ENCODE data around the gene MBD4. TPM values are rescaled to one million over a fixed set of nuclear protein-coding genes. Genes with fewer than 3 reads are reported as not detected.

MBD4 gene
- total RNA-seq, 1 donor from 2014 or later, result 20.8 TPM

DNA sequence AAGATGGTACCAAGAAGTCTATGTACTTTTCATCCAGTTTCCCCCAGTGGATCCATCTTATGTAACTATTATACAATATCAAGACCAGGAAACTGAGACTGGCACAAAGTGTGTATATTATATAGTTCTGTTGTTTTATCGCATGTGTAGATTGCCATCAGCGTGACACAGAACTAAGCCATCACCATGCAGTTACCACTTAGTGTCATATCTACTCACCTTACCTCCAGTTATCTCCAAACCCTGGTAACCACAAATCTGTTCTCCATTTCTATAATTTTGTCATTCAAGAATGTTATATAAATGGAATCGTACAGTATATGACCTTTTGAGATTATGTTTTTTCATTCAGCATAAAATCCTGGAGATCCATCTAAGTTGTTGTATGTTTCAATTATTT lies 23.3 kb upstream of the MBD4 start:
- ATAC-seq, result no peak

DNA sequence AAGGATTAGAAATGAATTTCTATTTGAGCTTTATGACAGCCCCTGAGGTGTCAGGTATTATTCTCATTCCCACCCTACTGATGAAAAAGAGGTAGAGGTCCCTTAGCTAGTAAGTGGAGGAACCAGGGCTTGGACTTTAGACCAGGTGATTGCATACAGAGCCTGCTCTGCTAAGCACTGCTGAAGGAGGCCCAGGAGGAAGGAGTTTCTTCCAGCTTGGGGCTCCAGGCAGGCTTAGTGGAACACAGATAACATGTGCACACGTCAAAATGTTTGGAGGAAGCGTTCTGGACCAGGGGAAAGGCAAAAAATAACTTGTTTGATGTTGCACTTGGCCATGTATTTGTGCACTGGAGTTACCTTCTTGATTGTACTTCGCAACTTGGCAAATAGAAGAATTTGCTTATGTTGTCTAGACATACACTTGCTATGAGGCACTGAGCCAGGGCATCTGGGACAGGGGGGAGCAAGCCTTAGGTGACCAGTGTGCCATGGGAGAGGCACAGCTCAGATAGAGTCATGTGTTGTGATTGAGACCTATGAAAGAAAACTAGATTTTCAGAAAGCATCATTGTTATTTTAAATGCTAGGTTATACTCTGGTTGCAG lies 22.7 kb upstream of the MBD4 start:
- ATAC-seq, result no peak

DNA sequence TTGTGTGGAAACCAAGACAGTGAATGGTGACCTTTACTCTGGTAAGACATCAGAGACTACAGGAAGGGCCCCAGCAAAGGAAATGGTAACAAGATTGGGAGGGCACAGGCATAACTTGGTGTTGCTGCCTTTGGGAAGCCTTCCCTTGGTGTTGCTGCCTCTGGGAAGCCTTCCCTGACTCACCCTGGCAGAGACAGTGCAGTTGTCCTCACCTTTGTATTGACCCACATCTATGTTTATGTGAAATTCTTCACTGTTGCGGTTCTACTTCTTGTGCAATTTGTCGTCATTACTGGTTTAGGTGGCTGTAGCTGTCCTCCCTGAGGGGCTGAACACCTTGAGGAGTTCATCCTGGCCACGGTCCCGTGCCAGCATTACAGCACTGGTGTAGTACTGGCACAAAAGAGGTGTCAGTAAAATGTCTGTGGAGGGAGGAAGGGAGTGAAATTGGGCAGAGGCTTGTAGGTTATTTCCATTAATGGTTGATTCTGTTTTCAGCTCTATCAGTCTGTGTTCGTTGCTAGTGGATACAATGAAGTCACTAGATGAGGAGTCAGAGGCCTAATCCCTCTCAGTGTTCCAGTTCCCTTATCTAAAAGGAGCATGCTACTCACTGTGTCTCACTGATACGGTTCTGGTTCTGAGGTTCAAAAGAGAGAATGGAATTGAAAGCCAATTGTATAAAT lies 21.9 kb upstream of the MBD4 start:
- no peak for ATAC-seq

DNA sequence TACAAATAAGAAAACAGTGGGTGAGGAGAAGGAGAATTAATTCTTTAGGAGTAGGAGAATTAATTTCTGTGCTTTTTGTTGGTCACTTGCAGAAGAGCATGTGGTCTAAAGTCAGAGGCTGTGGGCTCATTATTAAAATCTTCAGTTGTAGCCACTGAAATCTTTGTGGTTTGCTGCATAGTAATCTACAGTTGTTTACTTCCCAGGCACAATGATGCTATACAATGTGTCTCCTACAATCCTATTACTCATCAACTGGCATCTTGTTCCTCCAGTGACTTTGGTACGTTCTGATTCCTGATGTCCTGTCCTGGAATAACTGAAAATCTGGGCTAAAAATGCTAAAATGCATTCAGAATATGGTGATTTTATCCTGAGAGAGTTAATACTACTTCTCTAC lies 21.3 kb upstream of the MBD4 start:
- no peak for ATAC-seq

DNA sequence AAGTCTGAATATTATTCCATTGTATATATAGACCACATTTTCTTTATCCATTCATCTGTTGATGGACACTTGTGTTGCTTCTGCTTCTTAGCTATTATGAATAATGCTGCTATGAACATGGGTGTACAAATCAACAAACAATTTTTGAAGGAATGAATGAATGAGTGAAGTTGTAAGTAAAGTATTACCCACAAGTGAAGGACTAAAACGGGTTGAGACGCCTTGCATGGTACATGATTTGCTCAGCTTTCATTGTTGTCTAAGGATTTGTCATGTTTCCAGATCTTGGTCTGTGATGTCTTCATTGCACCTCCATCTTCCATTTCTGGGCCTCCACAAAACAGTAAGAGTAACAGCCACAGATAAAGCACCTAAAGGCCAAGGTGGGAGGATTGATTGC lies 20.8 kb upstream of the MBD4 start:
- no peak for ATAC-seq

DNA sequence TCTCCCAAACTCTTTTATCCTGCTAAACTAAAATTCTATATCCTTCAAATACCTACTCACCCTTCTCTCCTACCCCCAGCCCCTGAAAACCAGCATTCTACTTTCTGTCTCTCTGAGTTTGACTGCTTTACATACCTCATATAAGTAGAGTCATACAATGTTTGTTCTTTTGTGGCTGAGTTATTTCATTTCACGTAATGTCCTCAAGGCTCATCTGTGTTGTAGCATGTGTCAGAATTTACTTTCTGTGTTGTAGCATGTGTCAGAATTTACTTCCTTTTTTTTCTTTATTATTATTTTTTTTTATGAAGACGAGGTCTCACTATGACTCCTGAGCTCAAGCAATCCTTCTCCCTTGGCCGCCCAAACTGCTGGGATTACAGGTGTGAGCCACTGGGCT lies 20.4 kb upstream of the MBD4 start:
- ATAC-seq, result no peak

DNA sequence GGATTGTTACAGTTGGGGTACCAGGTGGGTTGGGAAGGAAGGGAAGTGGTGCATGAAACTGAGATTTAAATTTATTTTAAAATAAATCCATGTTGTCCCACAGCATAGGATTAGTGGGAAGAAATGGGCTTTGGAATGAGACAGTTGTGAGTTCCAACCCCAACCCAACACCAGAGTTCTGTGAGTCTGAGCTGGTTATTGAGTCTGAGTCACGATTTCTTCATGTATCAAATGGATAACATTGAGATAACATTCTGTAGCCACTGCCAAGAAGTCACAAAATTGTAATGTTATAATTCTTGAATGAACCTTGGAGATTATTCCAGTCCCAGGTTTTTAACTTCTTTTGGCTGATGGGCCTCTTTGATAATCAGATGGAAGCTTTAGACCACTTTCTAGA lies 14.0 kb upstream of the MBD4 start:
- no peak for ATAC-seq

DNA sequence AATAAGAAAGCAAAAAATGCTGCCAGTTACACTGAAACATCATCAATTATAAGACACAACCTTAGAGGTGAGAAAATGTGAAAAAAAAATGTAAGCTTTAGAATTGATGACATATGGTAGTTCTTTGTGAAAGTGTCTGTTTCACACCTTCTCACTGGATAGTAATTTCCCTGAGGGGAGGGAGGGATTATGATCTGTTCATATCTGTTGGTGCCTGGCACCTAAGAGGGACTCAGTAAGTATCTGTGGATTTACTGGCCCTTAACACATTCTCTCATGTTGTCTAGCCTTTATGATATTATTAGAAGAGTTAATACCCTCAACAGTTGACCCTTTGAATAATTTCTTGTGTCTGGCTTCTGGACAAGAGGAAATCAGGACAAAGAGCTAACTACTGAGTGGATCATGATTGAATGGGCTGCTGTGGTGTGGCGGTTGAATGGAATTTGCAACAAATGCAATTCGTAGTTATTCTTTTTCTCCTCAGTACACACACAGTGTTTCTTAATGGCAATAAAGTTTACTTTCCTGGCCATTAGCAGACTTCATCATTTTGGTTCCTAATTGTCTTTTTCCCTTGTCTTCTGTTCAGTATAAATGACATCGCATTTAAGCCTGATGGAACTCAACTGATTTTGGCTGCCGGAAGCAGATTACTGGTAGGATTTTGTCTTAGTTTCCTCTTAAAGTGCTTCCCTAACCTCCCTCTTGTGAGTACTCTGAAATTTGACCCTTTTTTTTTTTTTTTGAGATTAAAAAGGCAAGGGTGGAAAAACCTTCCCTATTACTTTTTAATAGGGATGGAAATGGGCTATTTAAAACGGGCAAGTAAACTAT lies 9.7 kb upstream of the MBD4 start:
- no peak for ATAC-seq

DNA sequence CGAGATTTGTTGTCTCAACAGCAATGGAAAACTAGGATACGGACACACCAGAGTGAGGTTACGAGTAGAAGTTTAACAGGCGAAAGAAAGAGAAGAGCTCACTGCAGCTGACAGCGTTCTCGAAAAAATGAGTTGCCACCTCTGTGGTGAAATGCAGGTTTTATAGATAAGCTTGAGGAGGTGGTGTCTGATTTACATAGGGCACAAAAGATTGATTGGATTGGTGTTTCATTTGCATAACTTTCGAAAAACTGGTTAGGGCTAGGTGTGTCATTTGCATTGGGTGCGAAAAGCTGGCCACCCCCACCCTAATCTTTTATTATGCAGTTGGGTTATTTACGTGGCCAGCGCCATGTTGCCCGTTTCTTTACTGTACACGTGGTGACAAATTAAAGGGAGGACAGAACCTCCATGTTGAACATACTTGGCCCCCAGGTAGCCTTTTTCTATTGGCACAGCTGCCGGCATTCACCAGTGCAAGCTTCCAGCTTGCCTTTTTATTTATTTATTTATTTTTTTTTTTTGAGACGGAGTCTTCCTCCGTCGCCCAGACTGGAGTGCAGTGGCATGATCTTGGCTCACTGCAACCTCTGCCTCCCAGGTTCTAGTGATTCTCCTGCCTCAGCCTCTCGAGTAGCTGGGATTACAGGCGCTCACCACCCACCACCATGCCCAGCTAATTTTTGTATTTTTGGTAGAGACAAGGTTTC lies 8.6 kb upstream of the MBD4 start:
- ATAC-seq, result no peak

DNA sequence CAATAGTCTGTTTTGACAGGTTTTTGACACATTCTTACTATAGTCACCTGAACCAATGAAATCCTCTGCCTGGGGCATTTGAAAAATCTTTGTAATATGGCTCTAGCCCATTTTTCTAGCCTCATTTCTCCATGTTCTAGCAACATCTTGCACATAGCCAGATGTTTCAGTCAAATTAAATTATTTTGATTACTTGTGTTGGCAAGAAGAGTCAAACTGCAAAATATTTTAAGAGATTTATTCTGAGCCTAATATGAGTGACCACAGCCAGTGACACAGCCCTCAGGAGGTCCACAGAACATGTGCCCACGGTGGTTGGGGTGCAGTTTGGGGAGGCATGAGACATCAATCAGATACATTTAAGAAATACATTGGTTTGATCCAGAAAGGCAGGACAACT lies 7.2 kb upstream of the MBD4 start:
- no peak for ATAC-seq

DNA sequence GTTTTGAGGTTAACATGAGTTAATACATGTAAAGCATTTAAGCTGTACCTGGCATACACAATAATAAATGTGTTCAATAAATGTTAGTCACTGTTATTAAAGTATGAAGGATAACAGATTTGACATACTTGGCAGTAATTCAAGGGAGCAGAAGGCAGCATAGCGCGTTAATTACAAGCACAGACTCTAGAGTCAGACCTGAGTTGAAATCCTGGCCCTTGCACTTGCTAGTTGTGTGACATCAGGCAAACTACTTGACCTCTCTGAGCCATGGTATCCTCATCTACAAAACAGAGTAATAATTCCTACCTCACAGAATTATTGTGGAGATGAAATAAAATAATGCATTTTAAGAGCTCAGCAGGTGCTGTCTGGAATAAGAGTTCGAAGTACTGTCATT lies 5.7 kb upstream of the MBD4 start:
- ATAC-seq, result no peak

DNA sequence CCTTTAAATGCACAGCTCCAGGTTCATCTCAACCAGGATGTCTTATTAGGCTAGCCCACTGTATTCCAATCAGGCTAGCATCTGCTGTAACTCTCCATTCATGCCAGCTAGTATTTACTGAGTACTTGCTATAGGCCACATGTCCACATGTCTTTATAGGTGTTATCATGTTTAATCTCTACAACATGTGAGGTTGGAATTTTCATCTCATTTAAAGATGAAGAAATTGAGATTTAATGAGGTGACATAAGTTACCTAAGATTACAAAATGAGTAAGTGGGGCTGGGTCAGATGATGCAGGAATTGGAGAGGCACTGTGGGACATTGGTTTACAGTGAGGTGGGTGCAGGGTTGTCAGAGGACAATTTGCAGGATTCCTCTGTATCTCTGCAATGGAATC lies 3.2 kb upstream of the MBD4 start:
- no peak for ATAC-seq

DNA sequence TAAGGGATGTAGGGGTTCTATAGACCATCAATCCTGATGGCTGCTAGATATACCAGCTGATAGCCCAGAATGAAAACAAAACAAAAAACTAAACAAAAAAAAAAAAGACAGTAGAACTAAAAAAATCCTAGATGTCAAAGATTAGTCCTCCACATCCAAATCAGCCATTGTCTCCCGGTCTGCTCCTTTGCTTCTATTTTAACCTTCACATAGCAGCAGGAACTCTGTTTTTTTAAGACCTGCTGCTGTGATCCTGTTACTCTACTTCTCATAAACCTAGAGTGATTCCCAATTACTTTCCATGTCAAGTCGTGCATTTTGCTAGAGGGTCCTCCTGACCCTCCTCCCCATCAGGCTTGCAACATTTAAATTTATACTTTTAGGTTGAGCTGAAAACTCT lies 2.7 kb upstream of the MBD4 start:
- no peak for ATAC-seq

DNA sequence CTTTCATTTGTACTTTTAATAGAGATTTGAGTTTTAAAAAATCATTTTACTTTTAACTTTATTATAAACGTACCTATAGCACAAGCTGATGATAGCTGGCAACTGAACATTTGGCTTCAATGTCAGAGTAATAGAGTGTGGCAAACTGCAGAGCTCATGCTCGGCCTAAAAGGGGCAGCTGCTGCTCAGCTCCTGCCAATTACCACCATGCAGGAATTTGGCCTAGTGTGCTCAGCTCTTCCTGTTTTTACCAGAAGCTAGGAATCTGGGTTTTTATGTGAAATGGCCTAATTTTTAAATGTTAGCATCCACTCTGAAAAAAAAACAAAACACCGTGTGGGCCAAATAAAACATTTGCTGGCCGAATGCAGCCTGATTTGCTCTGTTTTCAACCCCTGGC lies 2.0 kb upstream of the MBD4 start:
- ATAC-seq, result no peak

DNA sequence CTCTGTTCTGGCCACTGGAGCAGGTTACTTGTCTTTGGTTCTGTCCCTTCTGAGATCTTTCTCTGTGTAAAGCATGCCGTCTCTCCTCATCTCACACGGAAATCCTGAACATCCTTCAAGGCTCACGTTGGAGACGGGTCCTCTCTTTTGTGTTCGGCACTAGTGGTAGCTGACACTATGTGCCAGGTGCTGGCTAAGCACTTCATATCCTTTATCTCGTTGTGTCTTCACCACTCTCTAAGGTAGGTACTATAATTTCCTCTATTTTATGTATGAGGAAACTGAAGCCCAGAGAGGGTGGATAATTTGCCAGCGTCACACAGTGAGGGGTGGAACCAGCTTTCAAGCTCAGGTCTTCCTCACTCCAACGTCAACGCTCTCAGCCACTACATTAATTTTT lies 1.5 kb upstream of the MBD4 start:
- no peak for ATAC-seq

DNA sequence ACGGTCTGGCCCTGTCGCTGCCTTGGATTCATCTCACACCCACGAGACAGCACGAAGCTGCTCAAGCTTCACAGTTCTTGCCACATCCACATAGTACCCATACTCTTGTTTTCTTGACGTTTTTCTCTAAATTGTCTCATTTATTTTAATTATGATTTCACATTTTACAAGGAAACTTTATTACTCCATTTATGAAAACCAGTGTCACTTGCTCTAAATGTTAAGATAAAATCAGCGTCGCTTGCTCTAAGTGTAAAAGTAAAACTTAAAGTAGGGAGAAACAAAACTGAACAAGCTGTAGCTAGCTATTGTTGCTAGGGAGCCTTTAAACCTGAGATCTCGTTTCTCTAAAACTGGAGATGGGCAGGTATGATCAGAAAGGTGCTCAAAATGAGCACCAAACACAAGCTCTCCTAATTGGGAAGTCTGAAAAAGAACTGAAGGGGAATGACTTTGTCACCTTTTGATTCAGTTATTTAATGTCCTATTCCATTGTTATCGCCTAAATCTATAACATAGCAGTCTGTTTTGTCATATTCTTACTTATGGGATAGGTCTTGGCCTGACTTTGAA lies 956 bp upstream of the MBD4 start:
- no peak for ATAC-seq

DNA sequence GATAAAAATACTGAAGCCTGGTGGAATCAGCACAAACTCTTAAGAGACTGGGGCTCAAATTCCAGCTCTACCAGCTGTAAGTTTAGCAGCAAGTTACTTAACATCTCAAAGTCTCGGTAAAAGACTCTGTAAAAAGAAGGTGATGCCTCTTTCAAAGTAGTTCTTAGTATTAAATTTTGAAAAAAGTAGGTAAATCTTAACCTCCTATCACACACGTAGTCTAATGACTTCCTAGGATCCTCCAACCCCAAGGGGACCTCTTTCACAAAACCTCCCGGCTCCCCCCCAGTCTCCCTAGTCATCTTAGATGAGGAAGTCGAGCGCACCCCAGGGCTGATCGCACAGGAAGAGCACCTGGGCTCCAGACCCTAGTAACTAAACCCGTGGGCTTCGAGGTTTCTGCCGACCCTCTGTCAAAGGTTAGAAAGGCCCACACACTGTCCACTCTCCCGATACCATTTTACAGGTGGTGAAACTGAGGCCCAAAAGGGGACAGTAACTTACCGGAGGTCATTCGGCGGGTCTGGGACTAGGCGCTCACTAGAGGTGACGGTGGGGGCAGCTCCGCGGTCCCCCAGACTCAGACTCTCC lies 427 bp downstream of the MBD4 start:
- peak; percentile 9 for ATAC-seq

DNA sequence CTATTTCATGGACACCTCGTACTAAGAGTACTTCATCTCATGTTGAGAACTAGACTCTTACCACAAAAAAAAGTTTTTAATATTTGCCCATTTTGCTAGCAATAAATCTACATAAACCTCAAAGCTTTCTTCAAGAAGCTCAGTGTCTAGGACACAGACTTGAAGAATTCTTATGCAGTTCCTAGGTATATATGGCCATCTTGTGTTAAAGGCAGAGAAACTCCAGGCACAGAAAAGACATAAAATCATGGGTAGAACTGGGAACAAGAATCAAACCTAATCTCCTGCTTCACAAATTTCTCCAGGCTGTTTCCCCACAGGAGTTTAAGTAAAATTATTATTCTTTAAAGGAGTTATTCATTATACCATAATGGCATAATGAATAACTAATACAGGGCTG lies 4.4 kb downstream of the MBD4 start:
- no peak for ATAC-seq

DNA sequence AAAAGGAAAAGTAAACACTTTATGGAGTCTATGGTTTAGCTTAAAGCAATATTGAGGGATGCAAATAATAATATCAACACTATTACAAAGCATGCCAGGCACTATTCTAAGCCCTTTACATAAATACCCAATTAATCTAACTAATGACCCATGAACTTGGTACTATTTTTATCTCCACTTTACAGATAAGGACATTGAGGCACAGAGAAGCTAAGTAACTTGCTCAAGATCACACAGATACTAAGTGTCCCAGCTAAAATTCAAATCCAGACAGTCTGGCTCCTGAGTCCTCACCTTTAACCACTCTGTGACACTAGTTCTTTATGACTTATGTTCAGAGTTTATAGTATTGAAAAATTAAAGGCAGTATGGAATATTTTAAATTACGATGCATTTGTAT lies 5.6 kb downstream of the MBD4 start:
- no peak for ATAC-seq

DNA sequence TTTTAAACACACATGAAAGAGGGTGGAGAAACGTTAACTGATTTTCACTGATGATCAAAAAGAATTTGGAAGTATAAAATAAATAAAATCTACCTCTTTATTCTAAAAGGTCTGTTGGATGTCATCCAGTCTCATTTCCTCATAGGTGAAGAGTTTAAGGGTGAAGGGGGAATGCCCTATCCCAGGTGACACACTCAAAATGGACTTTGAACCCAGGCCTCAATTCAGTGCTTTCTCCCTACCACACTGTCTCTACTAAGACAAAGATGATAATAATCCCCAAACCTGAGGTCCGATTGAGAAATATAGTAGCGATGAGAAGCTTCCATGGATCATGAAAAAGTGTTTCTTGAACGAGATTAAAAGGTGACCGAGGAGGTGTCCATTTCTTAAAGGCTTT lies 6.2 kb downstream of the MBD4 start:
- ATAC-seq, result no peak

DNA sequence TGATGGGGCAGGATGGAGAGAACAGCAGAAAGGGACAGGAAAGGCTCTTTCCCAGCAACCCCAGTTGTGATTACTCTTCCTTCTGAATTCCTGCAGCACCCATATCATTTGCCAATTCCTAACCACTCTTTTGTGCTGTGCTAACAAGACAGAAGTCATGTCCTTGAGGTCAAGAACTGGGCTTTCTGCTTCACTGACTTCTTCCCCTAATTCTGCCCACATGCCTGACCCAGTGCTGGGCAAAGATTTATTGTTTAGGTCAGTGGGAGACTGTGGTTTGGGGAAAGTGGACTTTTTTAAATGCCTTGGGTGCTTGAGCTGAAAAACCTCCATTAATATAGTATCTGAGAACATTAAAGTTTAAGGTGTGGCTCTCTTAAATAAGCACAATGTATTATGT lies 7.1 kb downstream of the MBD4 start:
- ATAC-seq, result no peak

DNA sequence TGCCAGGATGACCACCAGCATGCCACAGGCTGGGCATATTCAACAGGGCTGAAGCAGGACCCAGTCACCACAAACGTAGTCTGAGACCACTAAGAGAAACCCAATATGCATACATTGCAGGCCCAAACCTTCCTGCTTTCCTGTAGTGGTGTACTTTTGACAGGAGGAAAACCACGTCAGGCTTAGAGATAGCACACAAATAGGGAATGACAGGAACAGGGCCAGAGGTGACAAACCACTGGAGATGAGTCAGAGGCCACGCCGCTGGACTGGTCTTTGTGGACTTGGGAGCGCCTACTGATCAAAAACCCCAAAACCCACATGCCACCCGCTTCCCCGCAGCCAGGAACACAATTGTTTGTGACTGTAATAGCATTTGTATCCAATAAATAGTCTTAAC lies 7.7 kb downstream of the MBD4 start:
- no peak for ATAC-seq

DNA sequence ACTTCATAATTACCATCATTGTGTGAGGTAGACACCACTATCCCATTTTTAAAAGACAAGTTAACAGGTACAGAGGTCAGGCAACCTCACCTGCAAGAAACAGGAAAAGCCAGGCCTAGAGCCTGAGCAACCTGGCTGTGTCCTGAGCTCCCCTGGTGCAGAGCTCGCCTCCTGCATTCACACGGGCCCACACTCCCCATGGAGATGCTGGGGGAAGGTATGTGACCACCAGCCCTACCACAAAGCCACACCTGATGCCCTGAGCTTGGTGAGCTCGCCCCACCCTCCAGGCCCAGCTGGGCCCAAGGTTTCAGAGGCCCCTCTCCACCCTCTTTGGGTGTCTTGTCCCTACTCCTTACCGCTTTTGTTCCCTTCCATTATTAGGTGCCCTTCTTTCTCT lies 10.1 kb downstream of the MBD4 start:
- no peak for ATAC-seq
